PFSK-1 (cell line): Measurements from ENCODE around the gene BCL7C.

Source experiments
- POLR2AphosphoS5 ChIP-seq: IDR thresholded peaks from 2 replicates; pipeline ENCODE4 v1.6.1; 2012; ENCODE audit warnings: low read depth, mild to moderate bottlenecking, control low read depth, low read length, moderate library complexity
- TAF1 ChIP-seq: IDR thresholded peaks from 2 replicates; pipeline ENCODE4 v1.6.1; 2012; ENCODE audit warnings: low read length, control low read depth, borderline replicate concordance; ENCODE audit not compliant: insufficient read depth

GRCh38 chr16:30886145-30886544 is 7.7 kb downstream of the BCL7C start:
- TF ChIP-seq TAF1: no peak
- TF ChIP-seq POLR2AphosphoS5: no peak
